ENCODE measurements around the gene ABHD6.
"Not testable (repeated sequence)": the region's sequence is repeated elsewhere in the genome, so short reads cannot be mapped to it uniquely, and the experiment has no call there.

Gene ABHD6

GRCh38 chr3:58216496-58217195 is 20.9 kb upstream of the ABHD6 start:
- DNase-seq (ENCODE audit: low read depth): no peak
- TF ChIP-seq CTCF (conservative IDR thresholded peaks at IDR 0.05; ENCODE audit: control insufficient read depth, insufficient read depth, low read depth, low read length): no peak
- H3K4me3 ChIP-seq (ENCODE audit: control insufficient read depth, low read depth, low read length): no peak overlapping the region

GRCh38 chr3:58217209-58217811 is 20.3 kb upstream of the ABHD6 start:
- TF ChIP-seq CTCF (conservative IDR thresholded peaks at IDR 0.05; ENCODE audit: control insufficient read depth, insufficient read depth, low read depth, low read length): peak; percentile 92
- DNase-seq (ENCODE audit: low read depth): peak; percentile 66
- no peak overlapping the region for H3K4me3 ChIP-seq (ENCODE audit: control insufficient read depth, low read depth, low read length)

- TF ChIP-seq CTCF (conservative IDR thresholded peaks at IDR 0.05; ENCODE audit: control insufficient read depth, insufficient read depth, low read depth, low read length): no peak
- DNase-seq (ENCODE audit: low read depth): no peak
- H3K4me3 ChIP-seq (ENCODE audit: control insufficient read depth, low read depth, low read length): no peak overlapping the region
Observed at GRCh38 chr3:58218904-58219303, 18.7 kb upstream of the ABHD6 start.

GRCh38 chr3:58222161-58222724 is 15.3 kb upstream of the ABHD6 start:
- H3K4me3 ChIP-seq (ENCODE audit: control insufficient read depth, low read depth, low read length): no peak overlapping the region
- no peak for DNase-seq (ENCODE audit: low read depth)
- TF ChIP-seq CTCF (conservative IDR thresholded peaks at IDR 0.05; ENCODE audit: control insufficient read depth, insufficient read depth, low read depth, low read length): no peak

GRCh38 chr3:58223855-58224254 is 13.7 kb upstream of the ABHD6 start:
- no peak overlapping the region for H3K4me3 ChIP-seq (ENCODE audit: control insufficient read depth, low read depth, low read length)
- TF ChIP-seq CTCF (conservative IDR thresholded peaks at IDR 0.05; ENCODE audit: control insufficient read depth, insufficient read depth, low read depth, low read length): no peak
- no peak for DNase-seq (ENCODE audit: low read depth)

- not testable (repeated sequence) for DNase-seq (ENCODE audit: low read depth); H3K4me3 ChIP-seq (ENCODE audit: control insufficient read depth, low read depth, low read length)
Observed at GRCh38 chr3:58227933-58228332, 9.7 kb upstream of the ABHD6 start.

GRCh38 chr3:58230876-58231552 is 6.6 kb upstream of the ABHD6 start:
- no peak overlapping the region for H3K4me3 ChIP-seq (ENCODE audit: control insufficient read depth, low read depth, low read length)
- no peak for DNase-seq (ENCODE audit: low read depth)
- TF ChIP-seq CTCF (conservative IDR thresholded peaks at IDR 0.05; ENCODE audit: control insufficient read depth, insufficient read depth, low read depth, low read length): no peak
